Neural progenitor cell (in vitro differentiated cells): ENCODE data around the gene NSG2. TPM values are rescaled to one million over a fixed set of nuclear protein-coding genes. Genes with fewer than 3 reads are reported as not detected.

Experiments
- DNase-seq: peaks from one replicate; pipeline ENCODE4 v3.0.0-alpha.2; 2016; ENCODE audit warnings: low spot score
- H2AFZ ChIP-seq: fragments of 200-600 bp; sonication (generic); replicated peaks from 2 replicates; pipeline ENCODE4 v1.6.1; 2016; ENCODE audit warnings: antibody characterized with exemption
- H3F3A ChIP-seq: fragments of 200-600 bp; sonication (generic); 2 replicates; pipeline ENCODE4 v1.6.1; 2016; ENCODE audit warnings: antibody characterized with exemption, low read depth
- H3K27ac ChIP-seq: fragments of 200-600 bp; sonication (generic); 2 replicates; pipeline ENCODE4 v1.5.1; 2016; ENCODE audit warnings: mild to moderate bottlenecking
- H3K27me3 ChIP-seq: fragments of 200-600 bp; sonication (generic); 2 replicates; pipeline ENCODE4 v1.6.1; 2016; ENCODE audit warnings: mild to moderate bottlenecking, moderate library complexity
- H3K36me3 ChIP-seq: fragments of 200-600 bp; sonication (generic); 2 replicates; pipeline ENCODE4 v1.5.1; 2016
- H3K4me1 ChIP-seq: fragments of 200-600 bp; sonication (generic); 2 replicates; pipeline ENCODE4 v1.6.1; 2016; ENCODE audit warnings: mixed run types
- H3K4me2 ChIP-seq: fragments of 200-600 bp; sonication (generic); 2 replicates; pipeline ENCODE4 v1.6.1; 2016
- H3K4me3 ChIP-seq: fragments of 200-600 bp; sonication (generic); 2 replicates; pipeline ENCODE4 v1.5.1; 2016
- H3K79me2 ChIP-seq: fragments of 200-600 bp; sonication (generic); 2 replicates; pipeline ENCODE4 v1.6.1; 2016; ENCODE audit warnings: low read depth
- H3K9ac ChIP-seq: fragments of 200-600 bp; sonication (generic); 2 replicates; pipeline ENCODE4 v1.6.1; 2016
- H3K9me3 ChIP-seq: fragments of 200-600 bp; sonication (generic); 2 replicates; pipeline ENCODE4 v1.5.1; 2016; ENCODE audit warnings: low read depth
- H4K20me1 ChIP-seq: fragments of 200-600 bp; sonication (generic); 2 replicates; pipeline ENCODE4 v1.6.1; 2016; ENCODE audit warnings: low read depth
- H3K27ac Mint-ChIP-seq: 3 replicates; pipeline ENCODE4 v1.8.0; 2021; ENCODE audit warnings: mixed read lengths
- H3K27me3 Mint-ChIP-seq: 2 replicates; pipeline ENCODE4 v1.8.0; 2022; ENCODE audit warnings: low read depth, mild to moderate bottlenecking, inconsistent platforms, moderate library complexity, mixed read lengths; ENCODE audit not compliant: insufficient read depth
- H3K36me3 Mint-ChIP-seq: 3 replicates; pipeline ENCODE4 v1.8.0; 2021; ENCODE audit warnings: mixed read lengths
- H3K4me1 Mint-ChIP-seq: 3 replicates; pipeline ENCODE4 v1.8.0; 2021; ENCODE audit warnings: mixed read lengths
- H3K4me3 Mint-ChIP-seq: 3 replicates; pipeline ENCODE4 v1.8.0; 2021; ENCODE audit warnings: mild to moderate bottlenecking, moderate library complexity, mixed read lengths
- H3K9me3 Mint-ChIP-seq: 3 replicates; pipeline ENCODE4 v1.8.0; 2020; ENCODE audit warnings: mixed read lengths
- EZH2 ChIP-seq: fragments of 200-600 bp; sonication (generic); IDR thresholded peaks from 2 replicates; pipeline ENCODE4 v1.6.1; 2017; ENCODE audit warnings: antibody characterized with exemption, mild to moderate bottlenecking, moderate library complexity
- EZH2phosphoT487 ChIP-seq: fragments of 200-600 bp; sonication (generic); IDR thresholded peaks from 2 replicates; pipeline ENCODE4 v1.6.1; 2017; ENCODE audit warnings: antibody characterized with exemption
- total RNA-seq: library from RNA; depleted of rRNA; stranded (reverse); fragments of >200 nt; gene quantifications from 2 replicates; pipeline ENCODE4 v1.2.3, GENCODE V29; 2015; ENCODE audit warnings: low replicate concordance
- TF ChIP-seq, protein P1 (sequence below): fragments of 200-600 bp; sonication (generic); IDR thresholded peaks from 2 replicates; pipeline ENCODE4 v1.5.1; 2017; ENCODE audit warnings: antibody characterized with exemption, mild to moderate bottlenecking

NSG2 gene
- total RNA-seq, 1 donor from 2014 or later = 0.11 TPM

DNA sequence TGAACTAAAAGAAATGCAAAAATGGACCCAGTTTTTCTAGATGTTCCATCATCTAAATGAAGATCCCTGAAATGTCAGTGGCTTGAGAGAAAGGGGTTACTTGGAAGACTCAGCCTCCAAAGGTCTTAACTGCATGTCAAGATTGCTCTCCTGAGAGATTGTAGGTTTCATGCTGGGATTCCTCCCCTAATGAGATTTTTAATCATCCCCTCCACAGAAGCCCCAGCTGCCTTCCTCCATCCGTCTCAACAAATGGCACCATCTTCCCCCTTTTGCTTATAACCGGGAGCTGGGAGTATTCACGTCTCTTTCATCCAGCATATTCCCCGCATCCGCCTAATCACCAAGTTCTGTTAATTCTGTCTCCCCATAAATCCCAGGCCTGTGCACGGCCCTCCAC, 104.5 kb downstream of the NSG2 start:
- no peak overlapping the region for H2AFZ ChIP-seq
- Mint-ChIP-seq H3K27me3 (peaks cover 18% of the 10 kb centered on the region), H3K36me3 (peaks cover 1% of the 10 kb centered on the region), H3K9me3 (peaks cover 5% of the 10 kb centered on the region), H3K4me3 (no peak overlapping the region), H3K27ac (no peak overlapping the region), H3K4me1 (peaks cover 22% of the 10 kb centered on the region)
- no peaks in the 10 kb centered on the region for H3K79me2 ChIP-seq
- H3K36me3 ChIP-seq = no peaks in the 10 kb centered on the region
- no peak overlapping the region for H3K27ac ChIP-seq
- peak overlapping the region; percentile 0 for H3K4me2 ChIP-seq
- TF ChIP-seq, protein P1, sequence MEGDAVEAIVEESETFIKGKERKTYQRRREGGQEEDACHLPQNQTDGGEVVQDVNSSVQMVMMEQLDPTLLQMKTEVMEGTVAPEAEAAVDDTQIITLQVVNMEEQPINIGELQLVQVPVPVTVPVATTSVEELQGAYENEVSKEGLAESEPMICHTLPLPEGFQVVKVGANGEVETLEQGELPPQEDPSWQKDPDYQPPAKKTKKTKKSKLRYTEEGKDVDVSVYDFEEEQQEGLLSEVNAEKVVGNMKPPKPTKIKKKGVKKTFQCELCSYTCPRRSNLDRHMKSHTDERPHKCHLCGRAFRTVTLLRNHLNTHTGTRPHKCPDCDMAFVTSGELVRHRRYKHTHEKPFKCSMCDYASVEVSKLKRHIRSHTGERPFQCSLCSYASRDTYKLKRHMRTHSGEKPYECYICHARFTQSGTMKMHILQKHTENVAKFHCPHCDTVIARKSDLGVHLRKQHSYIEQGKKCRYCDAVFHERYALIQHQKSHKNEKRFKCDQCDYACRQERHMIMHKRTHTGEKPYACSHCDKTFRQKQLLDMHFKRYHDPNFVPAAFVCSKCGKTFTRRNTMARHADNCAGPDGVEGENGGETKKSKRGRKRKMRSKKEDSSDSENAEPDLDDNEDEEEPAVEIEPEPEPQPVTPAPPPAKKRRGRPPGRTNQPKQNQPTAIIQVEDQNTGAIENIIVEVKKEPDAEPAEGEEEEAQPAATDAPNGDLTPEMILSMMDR = no peak
- no peak for TF ChIP-seq EZH2
- TF ChIP-seq EZH2phosphoT487 = no peak
- H3K27me3 ChIP-seq = no peaks in the 10 kb centered on the region
- no peak for DNase-seq
- H3F3A ChIP-seq = no peaks in the 10 kb centered on the region
- no peak overlapping the region for H3K4me3 ChIP-seq
- no peak overlapping the region for H3K9ac ChIP-seq
- H3K4me1 ChIP-seq = peaks cover 5% of the 10 kb centered on the region
- no peaks in the 10 kb centered on the region for H3K9me3 ChIP-seq
- H4K20me1 ChIP-seq = no peaks in the 10 kb centered on the region

DNA sequence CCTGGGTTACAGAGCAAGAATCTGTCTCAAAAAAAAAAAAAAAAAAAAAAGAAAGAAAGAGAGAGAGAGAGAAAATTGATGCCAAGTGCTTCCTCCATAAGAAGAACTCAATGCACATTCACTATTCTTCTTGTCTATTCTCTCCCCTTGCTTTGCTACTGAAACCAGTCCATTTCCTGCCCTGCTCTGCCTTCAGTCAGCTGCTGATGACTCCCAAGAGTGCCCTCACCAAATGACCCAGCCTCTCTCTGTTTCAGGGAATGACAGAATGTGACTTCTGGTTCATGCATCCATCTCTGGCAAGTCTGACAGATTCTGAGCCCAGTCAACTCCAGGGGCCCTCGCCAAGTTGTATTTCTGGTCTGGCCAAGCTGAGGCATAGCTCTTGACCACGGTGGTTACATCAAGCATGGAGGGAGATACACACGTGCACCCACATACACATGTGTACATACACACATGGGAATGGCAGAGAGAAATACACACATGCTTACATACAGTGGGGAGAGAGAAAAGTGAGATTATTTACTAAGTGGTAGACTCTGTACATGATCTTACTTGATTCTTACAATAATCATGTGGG, 106.2 kb downstream of the NSG2 start:
- H3K79me2 ChIP-seq = no peaks in the 10 kb centered on the region
- no peak for DNase-seq
- Mint-ChIP-seq H3K4me3 (no peak overlapping the region), H3K27me3 (peaks cover 14% of the 10 kb centered on the region), H3K9me3 (peaks cover 5% of the 10 kb centered on the region), H3K4me1 (peaks cover 8% of the 10 kb centered on the region), H3K27ac (no peak overlapping the region), H3K36me3 (peaks cover 1% of the 10 kb centered on the region)
- no peaks in the 10 kb centered on the region for H3F3A ChIP-seq
- H3K27ac ChIP-seq = no peak overlapping the region
- no peaks in the 10 kb centered on the region for H3K27me3 ChIP-seq
- no peaks in the 10 kb centered on the region for H4K20me1 ChIP-seq
- H2AFZ ChIP-seq = no peak overlapping the region
- H3K9me3 ChIP-seq = no peaks in the 10 kb centered on the region
- H3K36me3 ChIP-seq = no peaks in the 10 kb centered on the region
- H3K4me1 ChIP-seq = peaks cover 5% of the 10 kb centered on the region
- H3K4me3 ChIP-seq = no peak overlapping the region
- H3K9ac ChIP-seq = no peak overlapping the region
- TF ChIP-seq EZH2phosphoT487 = no peak
- no peak for TF ChIP-seq EZH2
- no peak overlapping the region for H3K4me2 ChIP-seq

- Histone ChIP-seq H3K9me3 (no peaks in the 10 kb centered on the region), H3K9ac (no peak overlapping the region)
Observed at GRCh38 chr5:174154559-174154958, 109.1 kb downstream of the NSG2 start.

GRCh38 chr5:174155281-174155680, 109.8 kb downstream of the NSG2 start:
- no peak for DNase-seq
- H3K4me1 ChIP-seq = peaks cover under 1% of the 10 kb centered on the region
- TF ChIP-seq EZH2phosphoT487 (no peak), EZH2 (no peak)
- TF ChIP-seq, protein P1 = no peak
- H3K9ac ChIP-seq = no peak overlapping the region
- Mint-ChIP-seq H3K27ac (no peak overlapping the region), H3K36me3 (peaks cover 1% of the 10 kb centered on the region), H3K4me1 (no peaks in the 10 kb centered on the region), H3K4me3 (no peak overlapping the region), H3K9me3 (peaks cover 5% of the 10 kb centered on the region), H3K27me3 (peaks cover 2% of the 10 kb centered on the region)
- no peaks in the 10 kb centered on the region for H4K20me1 ChIP-seq
- H3K27ac ChIP-seq = no peak overlapping the region
- no peaks in the 10 kb centered on the region for H3K9me3 ChIP-seq
- no peaks in the 10 kb centered on the region for H3K79me2 ChIP-seq
- no peak overlapping the region for H2AFZ ChIP-seq
- no peaks in the 10 kb centered on the region for H3F3A ChIP-seq
- no peak overlapping the region for H3K4me2 ChIP-seq
- H3K4me3 ChIP-seq = no peak overlapping the region
- H3K27me3 ChIP-seq = no peaks in the 10 kb centered on the region
- H3K36me3 ChIP-seq = no peaks in the 10 kb centered on the region

More at GRCh38 chr5:174154559-174154958, 109.1 kb downstream of the NSG2 start:
- DNase-seq = no peak
- H3K79me2 ChIP-seq = no peaks in the 10 kb centered on the region
- peaks cover 1% of the 10 kb centered on the region for H3K36me3 Mint-ChIP-seq
- no peak overlapping the region for H3K27ac Mint-ChIP-seq
- no peaks in the 10 kb centered on the region for H3K36me3 ChIP-seq
- H3F3A ChIP-seq = no peaks in the 10 kb centered on the region
- no peaks in the 10 kb centered on the region for H3K27me3 ChIP-seq
- H3K9me3 Mint-ChIP-seq = peaks cover 5% of the 10 kb centered on the region
- H3K4me3 Mint-ChIP-seq = no peak overlapping the region
- no peak overlapping the region for H2AFZ ChIP-seq
- no peak overlapping the region for H3K4me3 ChIP-seq
- no peaks in the 10 kb centered on the region for H4K20me1 ChIP-seq
- peaks cover 3% of the 10 kb centered on the region for H3K27me3 Mint-ChIP-seq
- H3K4me2 ChIP-seq = no peak overlapping the region
- TF ChIP-seq EZH2phosphoT487 = no peak
- TF ChIP-seq, protein P1 = no peak
- TF ChIP-seq EZH2 = no peak
- peaks cover 6% of the 10 kb centered on the region for H3K4me1 Mint-ChIP-seq
- no peak overlapping the region for H3K27ac ChIP-seq
- peaks cover 5% of the 10 kb centered on the region for H3K4me1 ChIP-seq
